K562 (cell line): ENCODE measurements around the gene SAT2. TPM values are rescaled to one million over a fixed set of nuclear protein-coding genes. Genes with fewer than 3 reads are reported as not detected.

ENCODE experiments used
- BACH1 ChIP-seq: fragments of 200-800 bp; sonication (Bioruptor generic); IDR thresholded peaks from 2 replicates; pipeline ENCODE4 v1.6.1; 2016; ENCODE audit warnings: missing genetic modification characterization, missing compliant biosample characterization
- CBFB ChIP-seq: sonication (generic); formaldehyde crosslinking; IDR thresholded peaks from 2 replicates; pipeline ENCODE4 v1.4.0; 2020; ENCODE audit warnings: mild to moderate bottlenecking, missing genetic modification reagents
- ELF2 ChIP-seq: fragments of 250-450 bp; sonication (Bioruptor Pico); IDR thresholded peaks from 2 replicates; pipeline ENCODE4 v1.5.0; 2021; ENCODE audit warnings: mild to moderate bottlenecking
- EP300 ChIP-seq: IDR thresholded peaks from 2 replicates; pipeline ENCODE4 v1.6.1; 2012; ENCODE audit warnings: low read length, improper control_type of control experiment
- POU5F1 ChIP-seq: fragments of 150-350 bp; IDR thresholded peaks from 2 replicates; pipeline ENCODE4 v1.6.1; 2014; ENCODE audit warnings: borderline replicate concordance, low read length, low read depth, mild to moderate bottlenecking; ENCODE audit not compliant: partially characterized antibody
- PURB ChIP-seq: sonication (generic); formaldehyde crosslinking; IDR thresholded peaks from 2 replicates; pipeline ENCODE4 v1.9.0; 2021; ENCODE audit warnings: low read depth, mild to moderate bottlenecking, missing genetic modification reagents
- SAFB2 ChIP-seq: fragments of 200-400 bp; formaldehyde crosslinking; IDR thresholded peaks from 2 replicates; pipeline ENCODE4 v1.6.1; 2018; ENCODE audit warnings: borderline replicate concordance, low read length, low read depth, moderate library complexity; ENCODE audit not compliant: severe bottlenecking
- TBP ChIP-seq: optimal IDR thresholded peaks from 2 replicates; pipeline ENCODE3; 2011; ENCODE audit warnings: low read depth, low read length, improper control_type of control experiment
- XRCC4 ChIP-seq: IDR thresholded peaks from one replicate; pipeline ENCODE4 v1.6.1; 2011; ENCODE audit not compliant: insufficient read depth, insufficient read length; ENCODE audit errors: extremely low read depth
- polyA plus RNA-seq, 8 experiments: library from polyadenylated mRNA; depleted of rRNA in 4 of 8; stranded (reverse) in 5 of 8; unstranded in 3 of 8; fragments of >200 nt; fragmentation: Nextera tagmentation in 2 of 8; fragmentation: Illumina TruSeq in 1 of 8; extraction: Ambion mirVana in 2 of 8; extraction: Trizol in 1 of 8; gene quantifications; 2 replicates each; pipeline versions ENCODE4 v1.2.1 to v1.2.3, GENCODE V29; 2011 to 2014; ENCODE audit warnings: inconsistent platforms in 1 of 8, missing spikeins in 1 of 8
- total RNA-seq, 7 experiments: library from RNA; depleted of rRNA in 6 of 7; stranded (reverse); fragments of >200 nt in 6 of 7; fragmentation: Illumina TruSeq in 2 of 7; extraction: Trizol in 2 of 7; gene quantifications; 2 replicates each; pipeline versions ENCODE4 v1.2.1 to v1.2.3, GENCODE V29; 2011 to 2021; ENCODE audit warnings: low replicate concordance in 1 of 7
- TF ChIP-seq, protein P1 (sequence below): fragments of 250-450 bp; sonication (Bioruptor Pico); IDR thresholded peaks from 2 replicates; pipeline ENCODE4 v1.8.0; 2021; ENCODE audit warnings: mild to moderate bottlenecking, moderate library complexity
- TF ChIP-seq, protein P2 (sequence below): fragments of 250-450 bp; sonication (Bioruptor Pico); IDR thresholded peaks from 2 replicates; pipeline ENCODE4 v1.9.0; 2021; ENCODE audit warnings: mild to moderate bottlenecking, inconsistent platforms
- TF ChIP-seq, protein P3 (sequence below): fragments of 250-450 bp; sonication (Bioruptor Pico); IDR thresholded peaks from 2 replicates; pipeline ENCODE4 v1.4.0; 2020; ENCODE audit warnings: mild to moderate bottlenecking, moderate library complexity
- TF ChIP-seq, protein P4 (sequence below), 2 experiments: fragments of 450-650 bp; IDR thresholded peaks; 2 replicates each; pipeline ENCODE4 v1.6.1; 2018; ENCODE audit warnings: mild to moderate bottlenecking in 2 of 2, low read depth in 1 of 2; ENCODE audit not compliant: partially characterized antibody in 2 of 2
- TF ChIP-seq, protein P5 (sequence below): sonication (generic); formaldehyde crosslinking; IDR thresholded peaks from 2 replicates; pipeline ENCODE4 v1.8.1; 2023; ENCODE audit warnings: mild to moderate bottlenecking, missing genetic modification reagents

SAT2 gene
- total and polyA plus RNA-seq, 9 of the 15 experiments (the other 6 are each of a cell fraction or from before 2014, with no cell fraction given), result 2.0 to 8.0 (median 5.3) TPM

DNA sequence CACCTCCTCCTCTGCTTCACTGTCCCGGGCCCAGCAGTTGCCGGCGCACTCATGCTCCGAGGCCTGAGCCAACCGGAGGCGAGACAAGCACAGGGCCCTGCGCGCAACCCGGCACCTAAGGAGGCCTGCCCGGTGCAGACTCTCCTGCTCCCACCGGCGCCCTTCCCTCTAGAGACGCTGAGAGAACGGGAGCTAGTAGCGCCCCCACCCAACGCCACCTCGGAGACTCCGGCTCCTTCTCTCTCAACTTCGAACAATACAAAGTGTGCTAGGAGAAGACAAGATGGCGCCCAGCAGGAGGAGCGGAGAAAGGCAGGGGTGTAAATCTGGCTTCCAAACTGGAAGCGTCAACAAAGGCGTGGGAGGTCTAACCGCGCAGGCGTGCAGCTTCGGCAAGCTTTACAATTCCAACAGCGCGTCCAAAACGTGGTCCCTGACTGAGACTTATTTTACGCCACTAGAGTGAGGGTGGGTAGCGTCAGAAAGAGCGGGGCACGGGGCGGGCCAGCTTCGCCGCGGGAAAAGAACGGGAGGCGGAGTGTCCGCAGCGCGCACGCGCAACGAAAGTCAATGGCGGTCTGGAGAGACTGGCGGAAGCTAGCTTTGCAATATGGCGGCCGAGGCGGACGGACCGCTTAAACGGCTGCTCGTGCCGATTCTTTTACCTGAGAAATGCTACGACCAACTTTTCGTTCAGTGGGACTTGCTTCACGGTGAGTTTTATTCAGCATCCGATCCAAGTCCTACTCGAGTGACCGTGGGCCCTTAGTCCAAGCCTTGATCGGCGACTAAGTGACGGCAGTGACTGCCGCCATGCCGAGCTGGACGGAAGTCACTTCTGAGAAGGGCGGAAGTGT lies 44.1 kb downstream of the SAT2 start, which contains the start of gene MPDU1 (continued):
- TF ChIP-seq, protein P1, sequence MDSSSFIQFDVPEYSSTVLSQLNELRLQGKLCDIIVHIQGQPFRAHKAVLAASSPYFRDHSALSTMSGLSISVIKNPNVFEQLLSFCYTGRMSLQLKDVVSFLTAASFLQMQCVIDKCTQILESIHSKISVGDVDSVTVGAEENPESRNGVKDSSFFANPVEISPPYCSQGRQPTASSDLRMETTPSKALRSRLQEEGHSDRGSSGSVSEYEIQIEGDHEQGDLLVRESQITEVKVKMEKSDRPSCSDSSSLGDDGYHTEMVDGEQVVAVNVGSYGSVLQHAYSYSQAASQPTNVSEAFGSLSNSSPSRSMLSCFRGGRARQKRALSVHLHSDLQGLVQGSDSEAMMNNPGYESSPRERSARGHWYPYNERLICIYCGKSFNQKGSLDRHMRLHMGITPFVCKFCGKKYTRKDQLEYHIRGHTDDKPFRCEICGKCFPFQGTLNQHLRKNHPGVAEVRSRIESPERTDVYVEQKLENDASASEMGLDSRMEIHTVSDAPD (CRISPR knock-in tag), result no peak
- no peak for TF ChIP-seq PURB (CRISPR knock-in tag)
- no peak for TF ChIP-seq CBFB (CRISPR knock-in tag)
- TF ChIP-seq, protein P2, sequence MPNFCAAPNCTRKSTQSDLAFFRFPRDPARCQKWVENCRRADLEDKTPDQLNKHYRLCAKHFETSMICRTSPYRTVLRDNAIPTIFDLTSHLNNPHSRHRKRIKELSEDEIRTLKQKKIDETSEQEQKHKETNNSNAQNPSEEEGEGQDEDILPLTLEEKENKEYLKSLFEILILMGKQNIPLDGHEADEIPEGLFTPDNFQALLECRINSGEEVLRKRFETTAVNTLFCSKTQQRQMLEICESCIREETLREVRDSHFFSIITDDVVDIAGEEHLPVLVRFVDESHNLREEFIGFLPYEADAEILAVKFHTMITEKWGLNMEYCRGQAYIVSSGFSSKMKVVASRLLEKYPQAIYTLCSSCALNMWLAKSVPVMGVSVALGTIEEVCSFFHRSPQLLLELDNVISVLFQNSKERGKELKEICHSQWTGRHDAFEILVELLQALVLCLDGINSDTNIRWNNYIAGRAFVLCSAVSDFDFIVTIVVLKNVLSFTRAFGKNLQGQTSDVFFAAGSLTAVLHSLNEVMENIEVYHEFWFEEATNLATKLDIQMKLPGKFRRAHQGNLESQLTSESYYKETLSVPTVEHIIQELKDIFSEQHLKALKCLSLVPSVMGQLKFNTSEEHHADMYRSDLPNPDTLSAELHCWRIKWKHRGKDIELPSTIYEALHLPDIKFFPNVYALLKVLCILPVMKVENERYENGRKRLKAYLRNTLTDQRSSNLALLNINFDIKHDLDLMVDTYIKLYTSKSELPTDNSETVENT (CRISPR knock-in tag), result no peak
- TF ChIP-seq SAFB2, result no peak
- TF ChIP-seq POU5F1, result no peak
- TF ChIP-seq BACH1 (tag), result peak; percentile 71; the same call in 1 of the 2 replicates
- peak; percentile 55; the same call in 1 of the 2 replicates for TF ChIP-seq EP300
- TF ChIP-seq, protein P3, sequence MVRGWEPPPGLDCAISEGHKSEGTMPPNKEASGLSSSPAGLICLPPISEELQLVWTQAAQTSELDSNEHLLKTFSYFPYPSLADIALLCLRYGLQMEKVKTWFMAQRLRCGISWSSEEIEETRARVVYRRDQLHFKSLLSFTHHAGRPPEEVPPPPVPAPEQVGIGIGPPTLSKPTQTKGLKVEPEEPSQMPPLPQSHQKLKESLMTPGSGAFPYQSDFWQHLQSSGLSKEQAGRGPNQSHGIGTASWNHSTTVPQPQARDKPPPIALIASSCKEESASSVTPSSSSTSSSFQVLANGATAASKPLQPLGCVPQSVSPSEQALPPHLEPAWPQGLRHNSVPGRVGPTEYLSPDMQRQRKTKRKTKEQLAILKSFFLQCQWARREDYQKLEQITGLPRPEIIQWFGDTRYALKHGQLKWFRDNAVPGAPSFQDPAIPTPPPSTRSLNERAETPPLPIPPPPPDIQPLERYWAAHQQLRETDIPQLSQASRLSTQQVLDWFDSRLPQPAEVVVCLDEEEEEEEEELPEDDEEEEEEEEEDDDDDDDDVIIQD, result no peak
- TF ChIP-seq, protein P4, sequence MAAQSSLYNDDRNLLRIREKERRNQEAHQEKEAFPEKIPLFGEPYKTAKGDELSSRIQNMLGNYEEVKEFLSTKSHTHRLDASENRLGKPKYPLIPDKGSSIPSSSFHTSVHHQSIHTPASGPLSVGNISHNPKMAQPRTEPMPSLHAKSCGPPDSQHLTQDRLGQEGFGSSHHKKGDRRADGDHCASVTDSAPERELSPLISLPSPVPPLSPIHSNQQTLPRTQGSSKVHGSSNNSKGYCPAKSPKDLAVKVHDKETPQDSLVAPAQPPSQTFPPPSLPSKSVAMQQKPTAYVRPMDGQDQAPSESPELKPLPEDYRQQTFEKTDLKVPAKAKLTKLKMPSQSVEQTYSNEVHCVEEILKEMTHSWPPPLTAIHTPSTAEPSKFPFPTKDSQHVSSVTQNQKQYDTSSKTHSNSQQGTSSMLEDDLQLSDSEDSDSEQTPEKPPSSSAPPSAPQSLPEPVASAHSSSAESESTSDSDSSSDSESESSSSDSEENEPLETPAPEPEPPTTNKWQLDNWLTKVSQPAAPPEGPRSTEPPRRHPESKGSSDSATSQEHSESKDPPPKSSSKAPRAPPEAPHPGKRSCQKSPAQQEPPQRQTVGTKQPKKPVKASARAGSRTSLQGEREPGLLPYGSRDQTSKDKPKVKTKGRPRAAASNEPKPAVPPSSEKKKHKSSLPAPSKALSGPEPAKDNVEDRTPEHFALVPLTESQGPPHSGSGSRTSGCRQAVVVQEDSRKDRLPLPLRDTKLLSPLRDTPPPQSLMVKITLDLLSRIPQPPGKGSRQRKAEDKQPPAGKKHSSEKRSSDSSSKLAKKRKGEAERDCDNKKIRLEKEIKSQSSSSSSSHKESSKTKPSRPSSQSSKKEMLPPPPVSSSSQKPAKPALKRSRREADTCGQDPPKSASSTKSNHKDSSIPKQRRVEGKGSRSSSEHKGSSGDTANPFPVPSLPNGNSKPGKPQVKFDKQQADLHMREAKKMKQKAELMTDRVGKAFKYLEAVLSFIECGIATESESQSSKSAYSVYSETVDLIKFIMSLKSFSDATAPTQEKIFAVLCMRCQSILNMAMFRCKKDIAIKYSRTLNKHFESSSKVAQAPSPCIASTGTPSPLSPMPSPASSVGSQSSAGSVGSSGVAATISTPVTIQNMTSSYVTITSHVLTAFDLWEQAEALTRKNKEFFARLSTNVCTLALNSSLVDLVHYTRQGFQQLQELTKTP (IDR thresholded peaks at IDR 0.05; ENCODE audit: low read depth in 1 of 2, partially characterized antibody in 2 of 2), result peak in 1 of 2 experiments; percentile 98
- TF ChIP-seq, protein P5, sequence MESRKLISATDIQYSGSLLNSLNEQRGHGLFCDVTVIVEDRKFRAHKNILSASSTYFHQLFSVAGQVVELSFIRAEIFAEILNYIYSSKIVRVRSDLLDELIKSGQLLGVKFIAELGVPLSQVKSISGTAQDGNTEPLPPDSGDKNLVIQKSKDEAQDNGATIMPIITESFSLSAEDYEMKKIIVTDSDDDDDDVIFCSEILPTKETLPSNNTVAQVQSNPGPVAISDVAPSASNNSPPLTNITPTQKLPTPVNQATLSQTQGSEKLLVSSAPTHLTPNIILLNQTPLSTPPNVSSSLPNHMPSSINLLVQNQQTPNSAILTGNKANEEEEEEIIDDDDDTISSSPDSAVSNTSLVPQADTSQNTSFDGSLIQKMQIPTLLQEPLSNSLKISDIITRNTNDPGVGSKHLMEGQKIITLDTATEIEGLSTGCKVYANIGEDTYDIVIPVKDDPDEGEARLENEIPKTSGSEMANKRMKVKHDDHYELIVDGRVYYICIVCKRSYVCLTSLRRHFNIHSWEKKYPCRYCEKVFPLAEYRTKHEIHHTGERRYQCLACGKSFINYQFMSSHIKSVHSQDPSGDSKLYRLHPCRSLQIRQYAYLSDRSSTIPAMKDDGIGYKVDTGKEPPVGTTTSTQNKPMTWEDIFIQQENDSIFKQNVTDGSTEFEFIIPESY, result no peak
- peak; percentile 94 for TF ChIP-seq ELF2 (CRISPR knock-in tag)
- TF ChIP-seq TBP, result no peak
- no peak for TF ChIP-seq XRCC4
